ENCODE results near the gene LMNTD2.

GRCh38 chr11:573146-573759 is 12.7 kb upstream of the LMNTD2 start:
- TF ChIP-seq JUN (IDR thresholded peaks at IDR 0.05; ENCODE audit: borderline replicate concordance, insufficient read depth, insufficient read length, low read depth) (no peak), FOS (IDR thresholded peaks at IDR 0.05; ENCODE audit: borderline replicate concordance, insufficient read depth, low read length) (no peak), CTCF (IDR thresholded peaks at IDR 0.05; ENCODE audit: extremely low read depth in 1 of 2, insufficient read depth in 1 of 2, low read depth in 1 of 2, low read length in 2 of 2) (no peak), POLR2A (IDR thresholded peaks at IDR 0.05; ENCODE audit: low read depth, low read length) (no peak), POLR2AphosphoS5 (IDR thresholded peaks at IDR 0.05; ENCODE audit: insufficient read depth, low read depth, low read length) (no peak), MAX (IDR thresholded peaks at IDR 0.05; ENCODE audit: insufficient read depth, insufficient read length) (no peak), EZH2 (IDR thresholded peaks at IDR 0.05; ENCODE audit: borderline replicate concordance, low read depth, low read length, severe bottlenecking) (no peak), MYC (IDR thresholded peaks at IDR 0.05; ENCODE audit: low read depth, low read length) (no peak), GATA2 (IDR thresholded peaks at IDR 0.05; ENCODE audit: insufficient read depth, insufficient read length, low read depth, low read length) (no peak)
